Mesothelial cell of epicardium (in vitro differentiated cells): ENCODE data around the gene SLC24A3. TPM values are rescaled to one million over a fixed set of nuclear protein-coding genes. Genes with fewer than 3 reads are reported as not detected.

ENCODE experiments used
- DNase-seq, 2 experiments: peaks; one replicate each; pipeline ENCODE4 v3.0.0; 2021; ENCODE audit warnings: low spot score in 2 of 2; ENCODE audit not compliant: unreplicated experiment in 2 of 2
- H3K27ac Mint-ChIP-seq: 2 replicates; pipeline ENCODE4 v1.8.0; 2021; ENCODE audit warnings: mixed read lengths
- H3K27me3 Mint-ChIP-seq: 2 replicates; pipeline ENCODE4 v1.8.0; 2021; ENCODE audit warnings: low read depth, mixed read lengths
- H3K36me3 Mint-ChIP-seq: 2 replicates; pipeline ENCODE4 v1.8.0; 2021; ENCODE audit warnings: mixed read lengths
- H3K4me1 Mint-ChIP-seq: 2 replicates; pipeline ENCODE4 v1.8.0; 2021; ENCODE audit warnings: mixed read lengths
- H3K4me3 Mint-ChIP-seq: 2 replicates; pipeline ENCODE4 v1.8.0; 2021; ENCODE audit warnings: mild to moderate bottlenecking, moderate library complexity, mixed read lengths
- H3K9me3 Mint-ChIP-seq: 2 replicates; pipeline ENCODE4 v1.8.0; 2021; ENCODE audit warnings: mixed read lengths
- CTCF ChIP-seq: fragments of 200-600 bp; sonication (generic); IDR thresholded peaks from one replicate; pipeline ENCODE4 v1.5.0; 2021; ENCODE audit warnings: antibody characterized with exemption; ENCODE audit not compliant: unreplicated experiment
- total RNA-seq: library from RNA; stranded (reverse); gene quantifications from 3 replicates; pipeline ENCODE4 v1.2.1, GENCODE V29; 2021

The SLC24A3 gene
- total RNA-seq, 1 donor from 2014 or later = 3.2 TPM

- no peak for DNase-seq
- no peaks in the 10 kb centered on the region for H3K36me3 Mint-ChIP-seq
- TF ChIP-seq CTCF = no peak
- peaks cover 3% of the 10 kb centered on the region for H3K9me3 Mint-ChIP-seq
- H3K4me1 Mint-ChIP-seq = peaks cover 2% of the 10 kb centered on the region
- H3K27ac Mint-ChIP-seq = no peak overlapping the region
- H3K27me3 Mint-ChIP-seq = peaks cover 22% of the 10 kb centered on the region
- H3K4me3 Mint-ChIP-seq = no peak overlapping the region
Observed at GRCh38 chr20:19327401-19327800, 115.0 kb downstream of the SLC24A3 start.

GRCh38 chr20:19328676-19329075 lies 116.2 kb downstream of the SLC24A3 start:
- TF ChIP-seq CTCF = no peak
- Mint-ChIP-seq H3K36me3 (no peaks in the 10 kb centered on the region), H3K27me3 (peaks cover 33% of the 10 kb centered on the region), H3K9me3 (no peaks in the 10 kb centered on the region), H3K27ac (no peak overlapping the region), H3K4me3 (no peak overlapping the region), H3K4me1 (no peaks in the 10 kb centered on the region)
- no peak for DNase-seq

GRCh38 chr20:19330038-19330437 lies 117.6 kb downstream of the SLC24A3 start:
- Mint-ChIP-seq H3K36me3 (no peaks in the 10 kb centered on the region), H3K27ac (no peak overlapping the region), H3K27me3 (peaks cover 36% of the 10 kb centered on the region), H3K9me3 (no peaks in the 10 kb centered on the region), H3K4me3 (no peak overlapping the region), H3K4me1 (no peaks in the 10 kb centered on the region)
- no peak for TF ChIP-seq CTCF
- no peak for DNase-seq

- H3K27me3 Mint-ChIP-seq = peaks cover 36% of the 10 kb centered on the region
- H3K4me3 Mint-ChIP-seq = no peak overlapping the region
- TF ChIP-seq CTCF = no peak
- no peak for DNase-seq
- no peaks in the 10 kb centered on the region for H3K9me3 Mint-ChIP-seq
- no peak overlapping the region for H3K27ac Mint-ChIP-seq
- H3K36me3 Mint-ChIP-seq = no peaks in the 10 kb centered on the region
- no peaks in the 10 kb centered on the region for H3K4me1 Mint-ChIP-seq
Observed at GRCh38 chr20:19330731-19331130, 118.3 kb downstream of the SLC24A3 start.

- Mint-ChIP-seq H3K27ac (no peak overlapping the region), H3K4me3 (no peak overlapping the region), H3K4me1 (no peaks in the 10 kb centered on the region), H3K27me3 (peaks cover 32% of the 10 kb centered on the region), H3K9me3 (no peaks in the 10 kb centered on the region), H3K36me3 (no peaks in the 10 kb centered on the region)
- no peak for DNase-seq
- no peak for TF ChIP-seq CTCF
Observed at GRCh38 chr20:19333563-19333962, 121.1 kb downstream of the SLC24A3 start.

GRCh38 chr20:19335341-19335740 lies 122.9 kb downstream of the SLC24A3 start:
- DNase-seq = no peak
- Mint-ChIP-seq H3K9me3 (no peaks in the 10 kb centered on the region), H3K27me3 (peaks cover 35% of the 10 kb centered on the region), H3K4me3 (no peak overlapping the region), H3K27ac (no peak overlapping the region), H3K36me3 (no peaks in the 10 kb centered on the region), H3K4me1 (no peaks in the 10 kb centered on the region)
- no peak for TF ChIP-seq CTCF
